ENCODE measurements around the gene DOCK4. TPM values are rescaled to one million over a fixed set of nuclear protein-coding genes. Genes with fewer than 3 reads are reported as not detected.

Gene DOCK4
- total and polyA plus RNA-seq, 2 of the 8 experiments (the other 6 are each of a cell fraction or from before 2014, with no cell fraction given), result 5.1 to 23.6 TPM

- no peak for TF ChIP-seq KDM4A (IDR thresholded peaks at IDR 0.05; ENCODE audit: low read depth, low read length, severe bottlenecking)
- TF ChIP-seq ZNF274 (IDR thresholded peaks at IDR 0.05; ENCODE audit: borderline replicate concordance, extremely low read depth, low read length), result no peak
- no peak for TF ChIP-seq HDAC2 (IDR thresholded peaks at IDR 0.05; ENCODE audit: borderline replicate concordance in 1 of 2, low read depth in 2 of 2, low read length in 2 of 2)
- TF ChIP-seq ASH2L (IDR thresholded peaks at IDR 0.05; ENCODE audit: low read length), result no peak
- no peak for TF ChIP-seq MAX (IDR thresholded peaks at IDR 0.05)
- TF ChIP-seq CREB1 (IDR thresholded peaks at IDR 0.05), result no peak
- TF ChIP-seq CEBPB (IDR thresholded peaks at IDR 0.05; ENCODE audit: low read depth, low read length), result no peak
- TF ChIP-seq SP1 (IDR thresholded peaks at IDR 0.05; ENCODE audit: low read depth, low read length), result no peak
These were observed 305.9 kb downstream of the DOCK4 start (continued) for GRCh38 chr7:111900283-111900682.

All from H1 (cell line).